ENCODE results near the gene ANG. TPM values are rescaled to one million over a fixed set of nuclear protein-coding genes. Genes with fewer than 3 reads are reported as not detected.

The ANG gene
- polyA plus RNA-seq, 1 of the 3 experiments (the other 2 are of a cell fraction): 3.6 TPM

- 28% methylated on average over 23 of the region's 26 CpGs for WGBS (ENCODE audit: low lambda C conversion rate)
- no peak overlapping the region for H3K4me3 ChIP-seq (ENCODE audit: low read depth in 2 of 2, low read length in 1 of 2)
- no peak overlapping the region for H2AFZ ChIP-seq (ENCODE audit: low read depth)
- H3K27me3 ChIP-seq (ENCODE audit: insufficient read depth): peaks cover 83% of the 10 kb centered on the region
- ChIA-PET POLR2A (no interaction called here), CTCF (interaction anchor here (1.0 kb wide), 1 partner anchor 318 kb away, joined by 3 read pairs; no protein-coding TSS in a partner anchor)
- H3K9ac ChIP-seq: no peak overlapping the region
- no peak overlapping the region for H3K4me2 ChIP-seq
- H3K4me1 ChIP-seq (ENCODE audit: control insufficient read depth in 1 of 2, insufficient read depth in 2 of 2, low read depth in 1 of 2, low read length in 1 of 2): no peaks in the 10 kb centered on the region
- H3K9me2 ChIP-seq: no peaks in the 10 kb centered on the region
- no peaks in the 10 kb centered on the region for H3K36me3 ChIP-seq (replicated peaks in 1 of 2; ENCODE audit: control insufficient read depth in 1 of 2, insufficient read depth in 2 of 2, low read length in 1 of 2)
- no peaks in the 10 kb centered on the region for H3K79me2 ChIP-seq (ENCODE audit: insufficient read depth)
- TF ChIP-seq SMC3 (IDR thresholded peaks at IDR 0.05; ENCODE audit: low read depth, low read length): no peak
- TF ChIP-seq MXI1 (IDR thresholded peaks at IDR 0.05; ENCODE audit: low read depth, low read length): no peak
- no peak for TF ChIP-seq FOXM1 (IDR thresholded peaks at IDR 0.05; ENCODE audit: low read depth)
- no peak for DNase-seq
- no peak overlapping the region for H3K27ac ChIP-seq (ENCODE audit: low read depth in 2 of 2, low read length in 1 of 2)
- no peaks in the 10 kb centered on the region for H4K20me1 ChIP-seq (ENCODE audit: insufficient read depth)
- no peaks in the 10 kb centered on the region for H3K9me3 ChIP-seq
- H3F3A ChIP-seq (replicated peaks; ENCODE audit: insufficient read depth): no peaks in the 10 kb centered on the region
Measured at GRCh38 chr14:20659813-20660395, 28.7 kb upstream of the ANG start.

- WGBS (ENCODE audit: low lambda C conversion rate): 18% methylated on average over 2 of the region's 2 CpGs
- no peaks in the 10 kb centered on the region for H3K79me2 ChIP-seq (ENCODE audit: insufficient read depth)
- no peak overlapping the region for H3K9ac ChIP-seq
- no peak overlapping the region for H3K4me2 ChIP-seq
- ChIA-PET POLR2A (no interaction called here), CTCF (interaction anchor here (0.8 to 1.4 kb wide), 2 partner anchors 10 to 30 kb away, joined by 3 to 4 read pairs; no protein-coding TSS in a partner anchor)
- TF ChIP-seq RAD21 (IDR thresholded peaks at IDR 0.05; ENCODE audit: low read length) (no peak), POLR2AphosphoS5 (IDR thresholded peaks at IDR 0.05; ENCODE audit: low read depth, low read length) (no peak), EZH2phosphoT487 (IDR thresholded peaks at IDR 0.05; ENCODE audit: borderline replicate concordance, low read depth) (no peak), USF2 (IDR thresholded peaks at IDR 0.05; ENCODE audit: borderline replicate concordance, low read depth, low read length) (no peak), MAX (IDR thresholded peaks at IDR 0.05; ENCODE audit: low read depth) (no peak), GATA2 (CRISPR knock-in tag; IDR thresholded peaks at IDR 0.05) (no peak), NFIC (IDR thresholded peaks at IDR 0.05; ENCODE audit: borderline replicate concordance) (no peak), ZBTB33 (IDR thresholded peaks at IDR 0.05; ENCODE audit: borderline replicate concordance, low read depth) (no peak)
- H3K9me2 ChIP-seq: no peaks in the 10 kb centered on the region
- no peak overlapping the region for H3K4me3 ChIP-seq (ENCODE audit: low read depth in 2 of 2, low read length in 1 of 2)
- H4K20me1 ChIP-seq (ENCODE audit: insufficient read depth): no peaks in the 10 kb centered on the region
- no peaks in the 10 kb centered on the region for H3K4me1 ChIP-seq (ENCODE audit: control insufficient read depth in 1 of 2, insufficient read depth in 2 of 2, low read depth in 1 of 2, low read length in 1 of 2)
- no peak for DNase-seq
- no peaks in the 10 kb centered on the region for H3F3A ChIP-seq (replicated peaks; ENCODE audit: insufficient read depth)
- H2AFZ ChIP-seq (ENCODE audit: low read depth): no peak overlapping the region
- H3K9me3 ChIP-seq: no peaks in the 10 kb centered on the region
- peaks cover 72% of the 10 kb centered on the region; the same call in 1 of the 2 replicates for H3K27me3 ChIP-seq (ENCODE audit: insufficient read depth)
- no peak overlapping the region for H3K27ac ChIP-seq (ENCODE audit: low read depth in 2 of 2, low read length in 1 of 2)
- no peaks in the 10 kb centered on the region for H3K36me3 ChIP-seq (replicated peaks in 1 of 2; ENCODE audit: control insufficient read depth in 1 of 2, insufficient read depth in 2 of 2, low read length in 1 of 2)
Measured at GRCh38 chr14:20661197-20661596, 27.4 kb upstream of the ANG start.

Measured in SK-N-SH (cell line).